Measurements from ENCODE around the gene DRC1. TPM values are rescaled to one million over a fixed set of nuclear protein-coding genes. Genes with fewer than 3 reads are reported as not detected.

Gene DRC1
- total and polyA plus RNA-seq, 2 of the 4 experiments (the other 2 are of a cell fraction), result 0.18 TPM; not detected in 1

DNA sequence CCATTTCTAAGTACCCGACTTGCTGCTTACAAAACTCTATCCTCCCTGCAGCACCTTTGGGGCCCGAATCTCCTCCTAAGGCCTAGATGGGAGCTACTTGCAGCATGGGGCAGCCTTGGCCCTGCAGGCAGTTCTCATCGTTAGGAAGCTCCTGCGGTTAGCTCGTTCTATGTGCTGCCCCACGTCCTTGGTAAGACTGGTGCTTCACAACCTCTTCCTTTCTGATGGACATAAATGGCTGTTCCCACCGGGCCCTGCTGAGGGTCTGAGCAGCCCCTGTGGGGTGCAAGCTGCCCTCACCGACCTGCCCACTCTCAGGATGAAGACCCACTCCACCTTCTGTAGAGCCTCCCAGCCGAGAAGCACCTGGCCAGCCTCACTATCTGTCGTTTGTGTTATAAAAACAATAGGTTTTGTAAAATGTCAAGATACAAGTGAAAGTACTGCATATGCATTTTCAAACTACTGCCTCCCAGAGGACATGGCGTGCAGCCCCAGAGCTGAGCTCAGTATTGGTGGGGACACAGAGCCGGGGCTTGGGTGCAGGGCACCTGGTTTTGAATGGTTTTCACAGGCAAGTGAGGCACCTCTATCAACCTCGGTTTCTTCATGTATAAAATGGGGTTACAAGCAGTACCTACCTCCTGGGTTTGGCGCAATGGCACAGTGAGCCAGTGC, 56.8 kb downstream of the DRC1 start:
- no peaks in the 10 kb centered on the region for H3K4me1 ChIP-seq (ENCODE audit: control insufficient read depth, insufficient read depth, low read length)
- H4K5ac ChIP-seq (ENCODE audit: low read depth, low read length), result no peak overlapping the region
- H2AK5ac ChIP-seq (ENCODE audit: low read depth, low read length), result no peak overlapping the region
- 86% methylated on average over 2 of the region's 14 CpGs; no CpG with 5 or more reads in 1 of the 2 experiments for WGBS, 2 experiments (ENCODE audit: extremely low coverage in 2 of 2, insufficient read length in 1 of 2)
- H2BK20ac ChIP-seq (ENCODE audit: low read depth, low read length), result no peak overlapping the region
- ChIA-PET CTCF (no interaction called here), POLR2A (ENCODE audit: unreplicated experiment) (no interaction called here)
- dilution Hi-C loops (cut with HindIII; ENCODE audit: low sequenced_read_pairs, unreplicated experiment), result no loop called here
- DNase-seq (no peak), ATAC-seq (ENCODE audit: low read depth) (no peak)
- H3K27ac ChIP-seq (ENCODE audit: insufficient read depth, low read length), result no peak overlapping the region
- no peak overlapping the region for H3K4ac ChIP-seq (ENCODE audit: low read depth, low read length)
- H3K9me3 ChIP-seq (ENCODE audit: control insufficient read depth, insufficient read depth, low read length), result no peaks in the 10 kb centered on the region
- no peaks in the 10 kb centered on the region for H4K20me1 ChIP-seq (ENCODE audit: insufficient read depth, low read length)
- H2BK5ac ChIP-seq (ENCODE audit: low read depth, low read length, poor library complexity, severe bottlenecking), result no peak overlapping the region
- BruUV-seq (replicated peaks), result no TSS peak
- in situ Hi-C loops (cut with MboI; ENCODE audit: low sequenced_read_pairs), result no loop called here
- no peak for TF ChIP-seq MAZ (IDR thresholded peaks at IDR 0.05; ENCODE audit: borderline replicate concordance, low read depth, low read length)
- TF ChIP-seq MAFK (IDR thresholded peaks at IDR 0.05; ENCODE audit: low read depth, low read length), result no peak
- no peak for TF ChIP-seq RCOR1 (IDR thresholded peaks at IDR 0.05; ENCODE audit: insufficient replicate concordance, low read length)
- TF ChIP-seq CEBPB (IDR thresholded peaks at IDR 0.05; ENCODE audit: low read depth, low read length), result no peak
- no peak for TF ChIP-seq NFE2L2 (IDR thresholded peaks at IDR 0.05; ENCODE audit: low read depth, low read length)
- no peak for TF ChIP-seq MXI1 (IDR thresholded peaks at IDR 0.05; ENCODE audit: borderline replicate concordance, low read depth, low read length)
- no peak for TF ChIP-seq RAD21 (IDR thresholded peaks at IDR 0.05; ENCODE audit: low read length)
- TF ChIP-seq SMC3 (IDR thresholded peaks at IDR 0.05; ENCODE audit: low read depth, low read length), result no peak
- TF ChIP-seq RFX5 (IDR thresholded peaks at IDR 0.05; ENCODE audit: low read depth, low read length), result no peak
- TF ChIP-seq FOS (IDR thresholded peaks at IDR 0.05; ENCODE audit: low read depth, low read length), result no peak
- TF ChIP-seq, protein P1, sequence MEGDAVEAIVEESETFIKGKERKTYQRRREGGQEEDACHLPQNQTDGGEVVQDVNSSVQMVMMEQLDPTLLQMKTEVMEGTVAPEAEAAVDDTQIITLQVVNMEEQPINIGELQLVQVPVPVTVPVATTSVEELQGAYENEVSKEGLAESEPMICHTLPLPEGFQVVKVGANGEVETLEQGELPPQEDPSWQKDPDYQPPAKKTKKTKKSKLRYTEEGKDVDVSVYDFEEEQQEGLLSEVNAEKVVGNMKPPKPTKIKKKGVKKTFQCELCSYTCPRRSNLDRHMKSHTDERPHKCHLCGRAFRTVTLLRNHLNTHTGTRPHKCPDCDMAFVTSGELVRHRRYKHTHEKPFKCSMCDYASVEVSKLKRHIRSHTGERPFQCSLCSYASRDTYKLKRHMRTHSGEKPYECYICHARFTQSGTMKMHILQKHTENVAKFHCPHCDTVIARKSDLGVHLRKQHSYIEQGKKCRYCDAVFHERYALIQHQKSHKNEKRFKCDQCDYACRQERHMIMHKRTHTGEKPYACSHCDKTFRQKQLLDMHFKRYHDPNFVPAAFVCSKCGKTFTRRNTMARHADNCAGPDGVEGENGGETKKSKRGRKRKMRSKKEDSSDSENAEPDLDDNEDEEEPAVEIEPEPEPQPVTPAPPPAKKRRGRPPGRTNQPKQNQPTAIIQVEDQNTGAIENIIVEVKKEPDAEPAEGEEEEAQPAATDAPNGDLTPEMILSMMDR (conservative IDR thresholded peaks at IDR 0.05; ENCODE audit: low read depth, low read length), result no peak
- no peak for TF ChIP-seq CHD1 (IDR thresholded peaks at IDR 0.05; ENCODE audit: low read depth, low read length)
- intact Hi-C loops (cut with micrococcal nuclease), result no loop called here
- no peak overlapping the region for H4K8ac ChIP-seq (ENCODE audit: low read depth in 2 of 2, low read length in 2 of 2)
- no peaks in the 10 kb centered on the region for H3K79me1 ChIP-seq (ENCODE audit: low read depth in 1 of 2, low read length in 2 of 2)
- H3K23ac ChIP-seq (ENCODE audit: low read depth, low read length), result no peak overlapping the region
- H3K9ac ChIP-seq (ENCODE audit: low read depth, low read length), result no peak overlapping the region
- H3K9me1 ChIP-seq (ENCODE audit: insufficient read depth, low read length), result no peaks in the 10 kb centered on the region
- no peak overlapping the region for H3K4me2 ChIP-seq (ENCODE audit: low read depth, low read length)
- no peak overlapping the region for H3K4me3 ChIP-seq (ENCODE audit: insufficient read depth, low read depth, low read length)
- no peak overlapping the region for H3K18ac ChIP-seq (ENCODE audit: low read depth, low read length)
- H3K36me3 ChIP-seq (ENCODE audit: control insufficient read depth, insufficient read depth, low read length), result no peaks in the 10 kb centered on the region
- no peak overlapping the region for H2AK9ac ChIP-seq (replicated peaks; ENCODE audit: low read depth, low read length, poor library complexity)
- H3K56ac ChIP-seq (ENCODE audit: extremely low read depth, insufficient read depth, low read length), result no peak overlapping the region
- H3K27me3 ChIP-seq (ENCODE audit: control insufficient read depth, insufficient read depth, low read length), result peaks cover 27% of the 10 kb centered on the region
- H2BK15ac ChIP-seq (ENCODE audit: low read depth, low read length), result no peak overlapping the region
- H3K14ac ChIP-seq (replicated peaks; ENCODE audit: low read depth, low read length), result no peak overlapping the region
- no peak overlapping the region for H2BK120ac ChIP-seq (ENCODE audit: low read depth, low read length)
- H2AFZ ChIP-seq (replicated peaks; ENCODE audit: low read length, poor library complexity), result no peak overlapping the region
- no peak overlapping the region for H4K91ac ChIP-seq (ENCODE audit: insufficient read depth, low read depth, low read length)
